ENCODE data around the gene SCMH1. TPM values are rescaled to one million over a fixed set of nuclear protein-coding genes. Genes with fewer than 3 reads are reported as not detected.

SCMH1 gene
- total RNA-seq, 1 experiment from 2014 or later: 42.7 TPM

DNA sequence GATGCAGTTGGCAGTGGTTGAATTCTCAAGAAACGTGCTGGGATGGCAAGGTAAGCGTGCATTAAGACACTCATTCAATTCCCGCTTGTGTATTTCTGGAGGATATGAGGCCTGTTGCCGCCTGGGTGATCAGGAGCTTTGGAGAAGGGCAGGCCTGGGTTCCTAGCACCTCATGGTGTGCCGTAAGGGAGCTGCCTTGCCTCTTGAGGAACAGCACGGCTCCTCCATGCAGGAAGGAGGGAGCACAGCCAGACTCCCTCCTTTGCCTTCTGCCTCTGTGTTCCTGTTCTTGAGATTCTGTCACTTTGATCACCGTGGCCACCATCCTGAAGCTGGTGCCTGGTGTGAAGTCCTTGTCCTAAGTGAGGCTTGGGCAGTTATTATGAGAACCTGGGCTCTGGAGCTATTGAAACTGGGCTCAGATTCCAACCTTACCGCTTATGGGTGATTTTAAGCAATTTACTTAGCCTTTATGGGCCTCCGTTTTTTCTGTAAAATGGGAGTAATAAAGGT lies 238.9 kb downstream of the SCMH1 start:
- DNase-seq (ENCODE audit: low read depth, low spot score) (no peak), ATAC-seq (0 out of 2 replicates have a peak, but pooled peaks have one; percentile 5)
- in situ Hi-C loops (cut with HindIII; ENCODE audit: low pct_unique_long_range_greater_than_20kb, low sequenced_read_pairs): no loop called here
- Histone ChIP-seq H3K9me3 (ENCODE audit: control insufficient read depth, insufficient read depth, low read depth, low read length) (no peaks in the 10 kb centered on the region), H3K36me3 (ENCODE audit: control insufficient read depth, insufficient read depth, low read length) (peaks cover 51% of the 10 kb centered on the region), H3K4me3 (ENCODE audit: low read depth in 2 of 2, low read length in 2 of 2) (no peak overlapping the region), H3K4me1 (ENCODE audit: control insufficient read depth, insufficient read depth, low read length) (peaks cover 10% of the 10 kb centered on the region; the same call in 1 of the 2 replicates), H3K27ac (ENCODE audit: low read length) (no peak overlapping the region), H3K27me3 (ENCODE audit: control insufficient read depth, insufficient read depth, low read length) (no peaks in the 10 kb centered on the region)
- TF ChIP-seq SIN3A (IDR thresholded peaks at IDR 0.05; ENCODE audit: borderline replicate concordance, insufficient read depth, low read depth, low read length): no peak
- TF ChIP-seq POLR2AphosphoS5 (IDR thresholded peaks at IDR 0.05; ENCODE audit: low read depth, low read length): no peak
- TF ChIP-seq, protein P1, sequence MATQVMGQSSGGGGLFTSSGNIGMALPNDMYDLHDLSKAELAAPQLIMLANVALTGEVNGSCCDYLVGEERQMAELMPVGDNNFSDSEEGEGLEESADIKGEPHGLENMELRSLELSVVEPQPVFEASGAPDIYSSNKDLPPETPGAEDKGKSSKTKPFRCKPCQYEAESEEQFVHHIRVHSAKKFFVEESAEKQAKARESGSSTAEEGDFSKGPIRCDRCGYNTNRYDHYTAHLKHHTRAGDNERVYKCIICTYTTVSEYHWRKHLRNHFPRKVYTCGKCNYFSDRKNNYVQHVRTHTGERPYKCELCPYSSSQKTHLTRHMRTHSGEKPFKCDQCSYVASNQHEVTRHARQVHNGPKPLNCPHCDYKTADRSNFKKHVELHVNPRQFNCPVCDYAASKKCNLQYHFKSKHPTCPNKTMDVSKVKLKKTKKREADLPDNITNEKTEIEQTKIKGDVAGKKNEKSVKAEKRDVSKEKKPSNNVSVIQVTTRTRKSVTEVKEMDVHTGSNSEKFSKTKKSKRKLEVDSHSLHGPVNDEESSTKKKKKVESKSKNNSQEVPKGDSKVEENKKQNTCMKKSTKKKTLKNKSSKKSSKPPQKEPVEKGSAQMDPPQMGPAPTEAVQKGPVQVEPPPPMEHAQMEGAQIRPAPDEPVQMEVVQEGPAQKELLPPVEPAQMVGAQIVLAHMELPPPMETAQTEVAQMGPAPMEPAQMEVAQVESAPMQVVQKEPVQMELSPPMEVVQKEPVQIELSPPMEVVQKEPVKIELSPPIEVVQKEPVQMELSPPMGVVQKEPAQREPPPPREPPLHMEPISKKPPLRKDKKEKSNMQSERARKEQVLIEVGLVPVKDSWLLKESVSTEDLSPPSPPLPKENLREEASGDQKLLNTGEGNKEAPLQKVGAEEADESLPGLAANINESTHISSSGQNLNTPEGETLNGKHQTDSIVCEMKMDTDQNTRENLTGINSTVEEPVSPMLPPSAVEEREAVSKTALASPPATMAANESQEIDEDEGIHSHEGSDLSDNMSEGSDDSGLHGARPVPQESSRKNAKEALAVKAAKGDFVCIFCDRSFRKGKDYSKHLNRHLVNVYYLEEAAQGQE (IDR thresholded peaks at IDR 0.05; ENCODE audit: insufficient read depth in 1 of 2, low read depth in 2 of 2, low read length in 1 of 2): no peak
- no peak for TF ChIP-seq TCF7L2 (IDR thresholded peaks at IDR 0.05; ENCODE audit: low read depth, low read length)
- TF ChIP-seq, protein P2, sequence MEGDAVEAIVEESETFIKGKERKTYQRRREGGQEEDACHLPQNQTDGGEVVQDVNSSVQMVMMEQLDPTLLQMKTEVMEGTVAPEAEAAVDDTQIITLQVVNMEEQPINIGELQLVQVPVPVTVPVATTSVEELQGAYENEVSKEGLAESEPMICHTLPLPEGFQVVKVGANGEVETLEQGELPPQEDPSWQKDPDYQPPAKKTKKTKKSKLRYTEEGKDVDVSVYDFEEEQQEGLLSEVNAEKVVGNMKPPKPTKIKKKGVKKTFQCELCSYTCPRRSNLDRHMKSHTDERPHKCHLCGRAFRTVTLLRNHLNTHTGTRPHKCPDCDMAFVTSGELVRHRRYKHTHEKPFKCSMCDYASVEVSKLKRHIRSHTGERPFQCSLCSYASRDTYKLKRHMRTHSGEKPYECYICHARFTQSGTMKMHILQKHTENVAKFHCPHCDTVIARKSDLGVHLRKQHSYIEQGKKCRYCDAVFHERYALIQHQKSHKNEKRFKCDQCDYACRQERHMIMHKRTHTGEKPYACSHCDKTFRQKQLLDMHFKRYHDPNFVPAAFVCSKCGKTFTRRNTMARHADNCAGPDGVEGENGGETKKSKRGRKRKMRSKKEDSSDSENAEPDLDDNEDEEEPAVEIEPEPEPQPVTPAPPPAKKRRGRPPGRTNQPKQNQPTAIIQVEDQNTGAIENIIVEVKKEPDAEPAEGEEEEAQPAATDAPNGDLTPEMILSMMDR (IDR thresholded peaks at IDR 0.05): no peak
- no TSS peak for BruUV-seq (replicated peaks)
- intact Hi-C loops (cut with micrococcal nuclease; ENCODE audit: unreplicated experiment): no loop called here
- ChIA-PET CTCF (interaction anchor here (0.5 to 0.7 kb wide), 2 partner anchors 45 to 141 kb away, joined by 3 read pairs; partner anchors contain the start of gene CITED4), POLR2A (no interaction called here)

DNA sequence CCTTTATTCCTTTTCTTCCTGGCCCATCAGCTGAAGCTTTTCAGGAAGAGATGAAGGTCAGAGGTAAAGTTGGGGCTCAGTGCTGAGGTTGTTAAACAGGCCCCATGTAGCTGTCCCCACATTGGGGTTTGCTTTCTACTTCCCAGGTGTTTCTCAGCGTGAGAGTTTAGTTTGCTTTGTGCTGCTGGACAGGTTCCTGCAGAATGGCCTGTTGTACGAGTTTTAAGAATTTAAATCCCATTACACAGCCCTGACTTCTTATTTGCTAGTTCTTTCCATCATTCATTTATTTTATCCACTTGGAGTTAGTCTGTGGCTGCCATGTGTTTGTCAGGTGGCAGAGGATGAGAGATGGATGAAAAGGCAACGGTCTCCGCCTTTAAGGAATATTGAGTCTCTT lies 243.4 kb downstream of the SCMH1 start:
- peaks cover 10% of the 10 kb centered on the region; the same call in 1 of the 2 replicates for H3K4me1 ChIP-seq (ENCODE audit: control insufficient read depth, insufficient read depth, low read length)
- no peak for TF ChIP-seq SIN3A (IDR thresholded peaks at IDR 0.05; ENCODE audit: borderline replicate concordance, insufficient read depth, low read depth, low read length)
- TF ChIP-seq POLR2AphosphoS5 (IDR thresholded peaks at IDR 0.05; ENCODE audit: low read depth, low read length): no peak
- no peak for TF ChIP-seq TCF7L2 (IDR thresholded peaks at IDR 0.05; ENCODE audit: low read depth, low read length)
- TF ChIP-seq, protein P2 (IDR thresholded peaks at IDR 0.05): no peak
- TF ChIP-seq, protein P1 (IDR thresholded peaks at IDR 0.05; ENCODE audit: insufficient read depth in 1 of 2, low read depth in 2 of 2, low read length in 1 of 2): no peak
- intact Hi-C loops (cut with micrococcal nuclease; ENCODE audit: unreplicated experiment): no loop called here
- peaks cover 66% of the 10 kb centered on the region for H3K36me3 ChIP-seq (ENCODE audit: control insufficient read depth, insufficient read depth, low read length)
- ChIA-PET CTCF (no interaction called here), POLR2A (interaction anchor here (0.6 kb wide), 1 partner anchor 19 kb away, joined by 3 read pairs; no protein-coding TSS in a partner anchor)
- no peak overlapping the region for H3K4me3 ChIP-seq (ENCODE audit: low read depth in 2 of 2, low read length in 2 of 2)
- DNase-seq (ENCODE audit: low read depth, low spot score): no peak
- ATAC-seq: no peak
- no peaks in the 10 kb centered on the region for H3K9me3 ChIP-seq (ENCODE audit: control insufficient read depth, insufficient read depth, low read depth, low read length)
- no TSS peak for BruUV-seq (replicated peaks)
- no peaks in the 10 kb centered on the region for H3K27me3 ChIP-seq (ENCODE audit: control insufficient read depth, insufficient read depth, low read length)
- in situ Hi-C loops (cut with HindIII; ENCODE audit: low pct_unique_long_range_greater_than_20kb, low sequenced_read_pairs): no loop called here
- H3K27ac ChIP-seq (ENCODE audit: low read length): no peak overlapping the region

All from Panc1 (cell line).